Erythroblast (primary cell): ENCODE measurements around the gene CYP27C1.
"Not testable (repeated sequence)": the region's sequence is repeated elsewhere in the genome, so short reads cannot be mapped to it uniquely, and the experiment has no call there.

Source experiments
- DNase-seq, 2 experiments: peaks; one replicate each; lab custom pipeline; 2025; lab: John Stamatoyannopoulos, UW
- GATA1 ChIP-seq: IDR thresholded peaks from 2 replicates; pipeline ENCODE4 v1.6.1; 2011; ENCODE audit warnings: low read depth, mild to moderate bottlenecking, control low read depth, low read length, moderate library complexity
- POLR2A ChIP-seq: IDR thresholded peaks from 2 replicates; pipeline ENCODE4 v1.6.1; 2011; ENCODE audit warnings: mild to moderate bottlenecking, low read length

CYP27C1 gene

GRCh38 chr2:127220102-127220767 is at the start of gene CYP27C1:
CYP27C1 (minus strand) TSS chr2:127220299; CDS start chr2:127220270, 29 bp downstream.
- TF ChIP-seq GATA1 (no peak), POLR2A (no peak)
- DNase-seq = no peak

- no peak for TF ChIP-seq POLR2A
- TF ChIP-seq GATA1 = no peak
- no peak for DNase-seq
Observed at GRCh38 chr2:127261804-127262406, 41.8 kb upstream of the CYP27C1 start.

DNA sequence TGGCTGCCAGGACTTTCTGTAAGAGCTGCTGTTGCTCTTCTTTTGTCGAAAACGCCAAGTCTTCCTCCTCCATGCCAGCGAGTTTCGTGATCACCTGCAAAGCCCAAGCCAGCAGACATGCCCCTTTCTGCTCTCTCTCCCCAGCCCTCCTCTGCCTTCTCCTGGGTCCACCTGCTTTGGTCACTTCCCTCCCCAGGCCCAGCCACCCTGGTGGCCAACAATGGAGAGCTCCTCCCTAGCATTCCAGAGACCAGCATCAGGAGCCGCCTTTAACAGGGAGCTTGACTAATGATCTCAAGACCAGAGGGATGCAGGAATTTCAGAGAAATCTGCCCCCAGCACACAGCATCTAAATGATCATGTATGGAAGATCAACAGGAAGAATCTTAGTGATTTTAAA is 39.3 kb upstream of the CYP27C1 start:
- no peak for DNase-seq
- no peak for TF ChIP-seq POLR2A
- TF ChIP-seq GATA1 = no peak

GRCh38 chr2:127256866-127257265 is 36.8 kb upstream of the CYP27C1 start:
- no peak for DNase-seq
- TF ChIP-seq GATA1 (no peak), POLR2A (no peak)

GRCh38 chr2:127256381-127256780 is 36.3 kb upstream of the CYP27C1 start:
- DNase-seq = no peak

DNA sequence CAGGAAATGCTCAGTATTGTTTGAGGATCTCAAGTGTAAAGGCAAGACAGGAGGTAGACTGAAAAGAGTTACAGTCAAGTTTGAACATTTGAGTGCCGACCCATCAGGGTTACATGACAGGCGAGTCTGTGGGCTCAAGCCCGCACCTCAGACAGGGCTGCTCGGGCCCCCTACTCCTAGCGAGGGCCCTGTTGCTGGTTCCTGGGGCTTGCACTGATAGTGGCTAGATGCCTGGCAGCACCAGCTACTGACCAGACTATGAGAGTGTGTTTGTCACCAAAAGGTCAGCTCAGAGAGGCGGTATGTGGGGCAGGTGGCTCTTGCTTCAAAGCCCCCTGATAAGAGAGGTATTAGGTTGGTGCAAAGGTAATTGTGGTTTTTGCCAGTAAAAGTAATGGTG is 35.6 kb upstream of the CYP27C1 start:
- TF ChIP-seq POLR2A = no peak
- TF ChIP-seq GATA1 = no peak
- no peak for DNase-seq

More at GRCh38 chr2:127256381-127256780, 36.3 kb upstream of the CYP27C1 start:
- no peak for TF ChIP-seq GATA1
- TF ChIP-seq POLR2A = no peak

DNA sequence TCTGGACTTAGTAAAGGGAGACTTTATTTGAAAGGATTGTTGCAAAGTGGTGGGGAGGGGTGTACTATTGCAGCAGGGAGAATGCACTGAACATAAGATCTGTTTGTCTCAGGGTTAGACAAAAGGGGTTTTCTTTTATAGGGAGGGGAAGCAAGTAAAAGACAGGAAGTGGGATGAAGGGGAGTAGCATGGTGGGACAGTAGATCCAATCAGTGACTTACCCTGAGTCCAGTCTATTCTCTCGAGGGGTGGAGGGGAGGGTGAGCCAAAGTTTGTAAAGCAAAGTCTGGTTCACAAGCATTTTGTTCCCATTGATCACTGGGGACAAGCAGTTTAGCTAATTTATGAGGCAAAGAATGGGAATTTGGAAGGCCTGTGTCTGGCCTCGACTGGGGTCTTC is 35.0 kb upstream of the CYP27C1 start:
- no peak for DNase-seq
- TF ChIP-seq POLR2A = no peak
- no peak for TF ChIP-seq GATA1

DNA sequence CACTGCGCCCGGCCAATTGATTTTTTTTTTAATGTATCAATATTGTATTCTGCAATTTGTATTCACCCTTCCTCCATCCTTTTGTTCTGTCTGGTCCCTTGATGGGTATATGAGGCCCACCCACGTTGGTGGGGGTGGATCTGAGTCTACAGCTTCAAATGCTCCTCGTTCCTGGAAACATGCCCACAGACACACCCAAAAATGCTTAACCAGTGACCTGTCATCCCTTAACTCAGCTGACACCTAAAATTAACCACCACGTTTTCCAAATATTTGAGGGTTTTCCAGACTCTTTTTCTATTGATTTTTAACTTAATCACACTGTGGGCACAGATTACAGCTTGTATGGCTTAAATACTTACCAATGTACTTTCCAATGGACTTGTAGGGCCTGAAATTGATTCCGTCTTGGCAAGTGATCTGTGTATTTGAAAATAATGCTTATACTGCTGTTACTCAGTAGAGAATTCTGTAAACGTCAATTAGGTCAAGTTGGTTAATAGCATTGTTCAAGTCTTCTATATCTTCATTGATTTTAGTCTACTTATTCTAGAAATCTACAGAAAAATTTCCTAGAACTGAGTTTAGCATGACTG is 34.4 kb upstream of the CYP27C1 start:
- no peak for TF ChIP-seq POLR2A
- no peak for DNase-seq

GRCh38 chr2:127241184-127241583 is 21.1 kb upstream of the CYP27C1 start:
- DNase-seq = not testable (repeated sequence)

GRCh38 chr2:127239395-127239794 is 19.3 kb upstream of the CYP27C1 start:
- no peak for DNase-seq
- no peak for TF ChIP-seq POLR2A
- TF ChIP-seq GATA1 = no peak

GRCh38 chr2:127237768-127238167 is 17.7 kb upstream of the CYP27C1 start:
- DNase-seq = not testable (repeated sequence)

GRCh38 chr2:127235082-127235702 is 15.1 kb upstream of the CYP27C1 start:
- no peak for DNase-seq
- TF ChIP-seq GATA1 (no peak), POLR2A (no peak)

GRCh38 chr2:127233710-127234109 is 13.6 kb upstream of the CYP27C1 start:
- no peak for TF ChIP-seq POLR2A
- no peak for DNase-seq

- no peak for DNase-seq
- no peak for TF ChIP-seq POLR2A
- TF ChIP-seq GATA1 = no peak
Observed at GRCh38 chr2:127231130-127231865, 11.2 kb upstream of the CYP27C1 start.
